SK-N-SH treated with all-trans-retinoic acid at 6 μM for 48 hours (cell line): Measurements from ENCODE around the gene GRK7.

Source experiments
- ARNTL ChIP-seq: fragments of 450-650 bp; formaldehyde crosslinking; IDR thresholded peaks from 2 replicates; pipeline ENCODE4 v1.5.0; 2020; ENCODE audit warnings: low read depth, mild to moderate bottlenecking, moderate library complexity, borderline replicate concordance
- PPARA ChIP-seq: fragments of 250-450 bp; sonication (Bioruptor Pico); IDR thresholded peaks from 2 replicates; pipeline ENCODE4 v1.5.0; 2020; ENCODE audit warnings: mild to moderate bottlenecking, borderline replicate concordance
- RARB ChIP-seq: fragments of 250-450 bp; sonication (Bioruptor Pico); IDR thresholded peaks from 2 replicates; pipeline ENCODE4 v1.8.0; 2021; ENCODE audit warnings: mild to moderate bottlenecking, moderate library complexity
- TCF4 ChIP-seq: fragments of 250-450 bp; sonication (Bioruptor Pico); IDR thresholded peaks from 2 replicates; pipeline ENCODE4 v1.8.0; 2021; ENCODE audit warnings: mild to moderate bottlenecking, moderate library complexity, borderline replicate concordance
- TOX ChIP-seq: fragments of 250-450 bp; sonication (Bioruptor Pico); IDR thresholded peaks from 2 replicates; pipeline ENCODE4 v1.8.0; 2021; ENCODE audit warnings: mild to moderate bottlenecking, moderate library complexity, borderline replicate concordance
- ZFP30 ChIP-seq: fragments of 450-650 bp; formaldehyde crosslinking; IDR thresholded peaks from 2 replicates; pipeline ENCODE4 v1.5.0; 2022; ENCODE audit warnings: mild to moderate bottlenecking, moderate library complexity
- ZNF565 ChIP-seq: fragments of 450-650 bp; formaldehyde crosslinking; conservative IDR thresholded peaks from 2 replicates; pipeline ENCODE4 v1.5.0; 2020; ENCODE audit warnings: low read depth, mild to moderate bottlenecking, moderate library complexity
- TF ChIP-seq, protein P1 (sequence below): fragments of 250-450 bp; sonication (Bioruptor Pico); IDR thresholded peaks from 2 replicates; pipeline ENCODE4 v1.8.0; 2020; ENCODE audit warnings: mild to moderate bottlenecking, moderate library complexity, borderline replicate concordance
- TF ChIP-seq, protein P2 (sequence below): fragments of 250-450 bp; sonication (Bioruptor Pico); IDR thresholded peaks from 2 replicates; pipeline ENCODE4 v1.5.1; 2021; ENCODE audit warnings: mild to moderate bottlenecking, moderate library complexity
- TF ChIP-seq, protein P3 (sequence below): fragments of 250-450 bp; sonication (Bioruptor Pico); IDR thresholded peaks from 2 replicates; pipeline ENCODE4 v1.5.1; 2020; ENCODE audit warnings: low read depth, mild to moderate bottlenecking, moderate library complexity
- TF ChIP-seq, protein P4 (sequence below): fragments of 250-450 bp; sonication (Bioruptor Pico); IDR thresholded peaks from 2 replicates; pipeline ENCODE4 v1.8.0; 2021; ENCODE audit warnings: low read depth, mild to moderate bottlenecking, moderate library complexity, borderline replicate concordance

DNA sequence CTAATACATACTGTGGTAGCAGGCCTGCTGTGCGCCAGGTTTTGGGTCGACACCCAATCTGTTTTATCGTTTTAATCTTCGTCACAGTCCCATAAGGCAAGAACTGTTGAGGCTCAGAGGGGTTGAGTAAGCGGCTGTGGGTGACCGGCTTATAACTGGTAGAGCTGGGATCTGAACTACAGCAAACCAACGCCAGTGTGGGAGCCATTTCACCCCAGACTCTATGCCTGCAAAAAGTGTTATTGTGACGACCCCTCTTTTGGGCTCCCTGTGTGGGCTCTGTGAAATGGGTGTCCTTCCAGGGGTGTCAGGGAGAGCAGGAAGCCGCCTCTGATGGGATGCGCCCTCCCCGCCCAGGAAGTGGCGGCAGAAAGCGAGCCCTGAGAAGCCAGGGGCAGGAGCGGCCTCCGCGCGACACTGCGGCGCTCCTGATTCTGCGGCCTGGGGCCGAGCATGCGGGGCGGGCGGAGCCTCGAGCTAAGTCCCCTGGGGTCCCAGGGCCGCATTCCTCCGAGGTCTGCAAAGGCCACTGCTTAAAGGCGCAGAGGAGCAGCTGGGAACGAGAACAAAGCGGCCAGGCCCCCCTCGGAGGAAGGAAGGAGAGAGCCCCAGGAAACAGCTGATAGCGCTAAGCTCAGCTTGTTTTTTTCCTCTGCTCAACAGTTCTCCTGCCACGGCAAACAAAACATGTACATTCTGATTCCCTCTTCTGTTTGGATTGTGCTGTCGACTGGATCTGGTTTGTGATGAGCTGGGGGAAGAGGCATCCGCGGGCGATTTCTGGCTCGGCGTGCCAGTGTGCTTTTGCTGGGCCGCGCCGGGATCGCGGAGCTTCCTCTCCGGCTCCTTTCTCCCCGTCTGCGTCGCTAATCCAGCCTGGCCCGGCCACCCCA lies 33.9 kb downstream of the GRK7 start:
- TF ChIP-seq ARNTL (CRISPR knock-in tag) (no peak), TOX (no peak), RARB (no peak), ZNF565 (no peak), ZFP30 (CRISPR knock-in tag) (no peak), TCF4 (CRISPR knock-in tag) (no peak), PPARA (no peak)
- TF ChIP-seq, protein P1, sequence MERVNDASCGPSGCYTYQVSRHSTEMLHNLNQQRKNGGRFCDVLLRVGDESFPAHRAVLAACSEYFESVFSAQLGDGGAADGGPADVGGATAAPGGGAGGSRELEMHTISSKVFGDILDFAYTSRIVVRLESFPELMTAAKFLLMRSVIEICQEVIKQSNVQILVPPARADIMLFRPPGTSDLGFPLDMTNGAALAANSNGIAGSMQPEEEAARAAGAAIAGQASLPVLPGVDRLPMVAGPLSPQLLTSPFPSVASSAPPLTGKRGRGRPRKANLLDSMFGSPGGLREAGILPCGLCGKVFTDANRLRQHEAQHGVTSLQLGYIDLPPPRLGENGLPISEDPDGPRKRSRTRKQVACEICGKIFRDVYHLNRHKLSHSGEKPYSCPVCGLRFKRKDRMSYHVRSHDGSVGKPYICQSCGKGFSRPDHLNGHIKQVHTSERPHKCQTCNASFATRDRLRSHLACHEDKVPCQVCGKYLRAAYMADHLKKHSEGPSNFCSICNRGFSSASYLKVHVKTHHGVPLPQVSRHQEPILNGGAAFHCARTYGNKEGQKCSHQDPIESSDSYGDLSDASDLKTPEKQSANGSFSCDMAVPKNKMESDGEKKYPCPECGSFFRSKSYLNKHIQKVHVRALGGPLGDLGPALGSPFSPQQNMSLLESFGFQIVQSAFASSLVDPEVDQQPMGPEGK (CRISPR knock-in tag) = no peak
- TF ChIP-seq, protein P2, sequence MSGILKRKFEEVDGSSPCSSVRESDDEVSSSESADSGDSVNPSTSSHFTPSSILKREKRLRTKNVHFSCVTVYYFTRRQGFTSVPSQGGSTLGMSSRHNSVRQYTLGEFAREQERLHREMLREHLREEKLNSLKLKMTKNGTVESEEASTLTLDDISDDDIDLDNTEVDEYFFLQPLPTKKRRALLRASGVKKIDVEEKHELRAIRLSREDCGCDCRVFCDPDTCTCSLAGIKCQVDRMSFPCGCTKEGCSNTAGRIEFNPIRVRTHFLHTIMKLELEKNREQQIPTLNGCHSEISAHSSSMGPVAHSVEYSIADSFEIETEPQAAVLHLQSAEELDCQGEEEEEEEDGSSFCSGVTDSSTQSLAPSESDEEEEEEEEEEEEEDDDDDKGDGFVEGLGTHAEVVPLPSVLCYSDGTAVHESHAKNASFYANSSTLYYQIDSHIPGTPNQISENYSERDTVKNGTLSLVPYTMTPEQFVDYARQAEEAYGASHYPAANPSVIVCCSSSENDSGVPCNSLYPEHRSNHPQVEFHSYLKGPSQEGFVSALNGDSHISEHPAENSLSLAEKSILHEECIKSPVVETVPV (CRISPR knock-in tag) = no peak
- TF ChIP-seq, protein P3, sequence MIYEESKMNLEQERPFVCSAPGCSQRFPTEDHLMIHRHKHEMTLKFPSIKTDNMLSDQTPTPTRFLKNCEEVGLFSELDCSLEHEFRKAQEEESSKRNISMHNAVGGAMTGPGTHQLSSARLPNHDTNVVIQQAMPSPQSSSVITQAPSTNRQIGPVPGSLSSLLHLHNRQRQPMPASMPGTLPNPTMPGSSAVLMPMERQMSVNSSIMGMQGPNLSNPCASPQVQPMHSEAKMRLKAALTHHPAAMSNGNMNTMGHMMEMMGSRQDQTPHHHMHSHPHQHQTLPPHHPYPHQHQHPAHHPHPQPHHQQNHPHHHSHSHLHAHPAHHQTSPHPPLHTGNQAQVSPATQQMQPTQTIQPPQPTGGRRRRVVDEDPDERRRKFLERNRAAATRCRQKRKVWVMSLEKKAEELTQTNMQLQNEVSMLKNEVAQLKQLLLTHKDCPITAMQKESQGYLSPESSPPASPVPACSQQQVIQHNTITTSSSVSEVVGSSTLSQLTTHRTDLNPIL (CRISPR knock-in tag) = no peak
- TF ChIP-seq, protein P4, sequence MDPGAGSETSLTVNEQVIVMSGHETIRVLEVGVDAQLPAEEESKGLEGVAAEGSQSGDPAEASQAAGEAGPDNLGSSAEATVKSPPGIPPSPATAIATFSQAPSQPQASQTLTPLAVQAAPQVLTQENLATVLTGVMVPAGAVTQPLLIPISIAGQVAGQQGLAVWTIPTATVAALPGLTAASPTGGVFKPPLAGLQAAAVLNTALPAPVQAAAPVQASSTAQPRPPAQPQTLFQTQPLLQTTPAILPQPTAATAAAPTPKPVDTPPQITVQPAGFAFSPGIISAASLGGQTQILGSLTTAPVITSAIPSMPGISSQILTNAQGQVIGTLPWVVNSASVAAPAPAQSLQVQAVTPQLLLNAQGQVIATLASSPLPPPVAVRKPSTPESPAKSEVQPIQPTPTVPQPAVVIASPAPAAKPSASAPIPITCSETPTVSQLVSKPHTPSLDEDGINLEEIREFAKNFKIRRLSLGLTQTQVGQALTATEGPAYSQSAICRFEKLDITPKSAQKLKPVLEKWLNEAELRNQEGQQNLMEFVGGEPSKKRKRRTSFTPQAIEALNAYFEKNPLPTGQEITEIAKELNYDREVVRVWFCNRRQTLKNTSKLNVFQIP = no peak
